ENCODE results near the gene NPHP4.

NPHP4 gene

GRCh38 chr1:5850503-5850902 lies 141.7 kb downstream of the NPHP4 start:
- no peaks in the 10 kb centered on the region for H3K4me1 ChIP-seq (ENCODE audit: insufficient read depth, low read length, severe bottlenecking)
- H3K27ac ChIP-seq (ENCODE audit: low read depth, low read length, poor library complexity, severe bottlenecking), result no peak overlapping the region
- H3K79me2 ChIP-seq (ENCODE audit: insufficient read depth, low read length), result no peaks in the 10 kb centered on the region
- TF ChIP-seq EZH2 (IDR thresholded peaks at IDR 0.05; ENCODE audit: borderline replicate concordance, low read length), result no peak
- TF ChIP-seq, protein P1, sequence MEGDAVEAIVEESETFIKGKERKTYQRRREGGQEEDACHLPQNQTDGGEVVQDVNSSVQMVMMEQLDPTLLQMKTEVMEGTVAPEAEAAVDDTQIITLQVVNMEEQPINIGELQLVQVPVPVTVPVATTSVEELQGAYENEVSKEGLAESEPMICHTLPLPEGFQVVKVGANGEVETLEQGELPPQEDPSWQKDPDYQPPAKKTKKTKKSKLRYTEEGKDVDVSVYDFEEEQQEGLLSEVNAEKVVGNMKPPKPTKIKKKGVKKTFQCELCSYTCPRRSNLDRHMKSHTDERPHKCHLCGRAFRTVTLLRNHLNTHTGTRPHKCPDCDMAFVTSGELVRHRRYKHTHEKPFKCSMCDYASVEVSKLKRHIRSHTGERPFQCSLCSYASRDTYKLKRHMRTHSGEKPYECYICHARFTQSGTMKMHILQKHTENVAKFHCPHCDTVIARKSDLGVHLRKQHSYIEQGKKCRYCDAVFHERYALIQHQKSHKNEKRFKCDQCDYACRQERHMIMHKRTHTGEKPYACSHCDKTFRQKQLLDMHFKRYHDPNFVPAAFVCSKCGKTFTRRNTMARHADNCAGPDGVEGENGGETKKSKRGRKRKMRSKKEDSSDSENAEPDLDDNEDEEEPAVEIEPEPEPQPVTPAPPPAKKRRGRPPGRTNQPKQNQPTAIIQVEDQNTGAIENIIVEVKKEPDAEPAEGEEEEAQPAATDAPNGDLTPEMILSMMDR (IDR thresholded peaks at IDR 0.05; ENCODE audit: low read length), result no peak
- H3K9me3 ChIP-seq (ENCODE audit: low read length), result no peaks in the 10 kb centered on the region
- no peak overlapping the region for H3K4me2 ChIP-seq (ENCODE audit: low read length)
- H3K9ac ChIP-seq (ENCODE audit: low read length), result no peak overlapping the region
- no peak overlapping the region for H3K4me3 ChIP-seq (ENCODE audit: low read depth, low read length, poor library complexity, severe bottlenecking)
- H3K27me3 ChIP-seq (ENCODE audit: insufficient read depth, low read length), result peaks cover 4% of the 10 kb centered on the region; the same call in 1 of the 2 replicates
- H3F3A ChIP-seq (ENCODE audit: insufficient read depth, low read length), result no peaks in the 10 kb centered on the region
- no peaks in the 10 kb centered on the region for H4K20me1 ChIP-seq (ENCODE audit: insufficient read depth, low read length)
- no peak overlapping the region for H2AFZ ChIP-seq (ENCODE audit: low read length)
- no peaks in the 10 kb centered on the region for H3K9me2 ChIP-seq (ENCODE audit: low read depth, low read length)
- H3K36me3 ChIP-seq (ENCODE audit: insufficient read depth, low read length), result no peaks in the 10 kb centered on the region; the same call in 1 of the 2 replicates

- Histone ChIP-seq H3F3A (ENCODE audit: insufficient read depth, low read length) (no peaks in the 10 kb centered on the region), H3K4me1 (ENCODE audit: insufficient read depth, low read length, severe bottlenecking) (no peaks in the 10 kb centered on the region), H3K4me2 (ENCODE audit: low read length) (no peak overlapping the region), H3K27me3 (ENCODE audit: insufficient read depth, low read length) (peaks cover 2% of the 10 kb centered on the region; the same call in 1 of the 2 replicates), H3K9me3 (ENCODE audit: low read length) (no peaks in the 10 kb centered on the region), H3K9me2 (ENCODE audit: low read depth, low read length) (no peaks in the 10 kb centered on the region), H3K27ac (ENCODE audit: low read depth, low read length, poor library complexity, severe bottlenecking) (no peak overlapping the region), H3K9ac (ENCODE audit: low read length) (no peak overlapping the region), H3K36me3 (ENCODE audit: insufficient read depth, low read length) (no peaks in the 10 kb centered on the region; the same call in 1 of the 2 replicates), H2AFZ (ENCODE audit: low read length) (no peak overlapping the region), H3K4me3 (ENCODE audit: low read depth, low read length, poor library complexity, severe bottlenecking) (no peak overlapping the region), H4K20me1 (ENCODE audit: insufficient read depth, low read length) (no peaks in the 10 kb centered on the region), H3K79me2 (ENCODE audit: insufficient read depth, low read length) (no peaks in the 10 kb centered on the region)
- no peak for TF ChIP-seq EZH2 (IDR thresholded peaks at IDR 0.05; ENCODE audit: borderline replicate concordance, low read length)
- TF ChIP-seq, protein P1 (IDR thresholded peaks at IDR 0.05; ENCODE audit: low read length), result no peak
Observed at GRCh38 chr1:5849550-5849949, 142.7 kb downstream of the NPHP4 start.

DNA sequence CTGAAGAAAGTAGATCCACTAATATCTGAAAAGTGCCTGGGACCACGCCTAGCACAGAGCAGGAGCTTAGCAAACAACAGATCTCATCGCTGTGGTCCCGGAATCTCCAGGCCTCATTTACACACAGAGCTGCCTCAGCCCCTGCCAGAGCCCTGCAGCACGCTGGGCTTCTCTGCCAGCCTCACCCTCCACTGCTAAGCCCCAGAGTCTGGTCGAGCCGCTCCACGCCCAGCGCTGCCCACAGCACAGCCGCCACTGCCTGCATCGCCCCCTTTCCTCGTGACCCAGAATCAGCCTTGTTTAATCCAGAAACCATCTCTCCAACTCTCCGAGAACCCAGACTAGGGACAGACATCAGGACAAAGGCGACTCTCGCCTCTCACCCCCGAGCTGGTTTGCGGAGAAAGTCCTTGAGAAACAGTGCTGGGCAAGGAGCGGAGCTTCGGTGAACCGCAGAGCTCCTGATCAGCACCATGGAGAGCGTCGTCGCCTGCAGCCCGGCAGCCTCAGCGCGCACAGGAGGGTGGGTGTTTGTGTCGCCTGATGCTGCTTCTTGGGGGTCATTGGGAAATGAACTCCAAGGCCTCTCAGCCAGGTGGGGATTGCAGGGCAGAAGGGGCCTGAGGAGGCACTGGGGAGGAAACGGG lies 145.1 kb downstream of the NPHP4 start:
- Histone ChIP-seq H3K27me3 (ENCODE audit: insufficient read depth, low read length) (no peaks in the 10 kb centered on the region), H3K27ac (ENCODE audit: low read depth, low read length, poor library complexity, severe bottlenecking) (no peak overlapping the region), H2AFZ (ENCODE audit: low read length) (no peak overlapping the region), H3K4me3 (ENCODE audit: low read depth, low read length, poor library complexity, severe bottlenecking) (no peak overlapping the region), H3K4me1 (ENCODE audit: insufficient read depth, low read length, severe bottlenecking) (no peaks in the 10 kb centered on the region), H3K36me3 (ENCODE audit: insufficient read depth, low read length) (no peaks in the 10 kb centered on the region), H3K9ac (ENCODE audit: low read length) (no peak overlapping the region), H3K9me2 (ENCODE audit: low read depth, low read length) (no peaks in the 10 kb centered on the region), H3K79me2 (ENCODE audit: insufficient read depth, low read length) (no peaks in the 10 kb centered on the region), H3F3A (ENCODE audit: insufficient read depth, low read length) (no peaks in the 10 kb centered on the region), H3K9me3 (ENCODE audit: low read length) (no peaks in the 10 kb centered on the region), H4K20me1 (ENCODE audit: insufficient read depth, low read length) (no peaks in the 10 kb centered on the region), H3K4me2 (ENCODE audit: low read length) (no peak overlapping the region)
- TF ChIP-seq EZH2 (IDR thresholded peaks at IDR 0.05; ENCODE audit: borderline replicate concordance, low read length), result no peak
- TF ChIP-seq, protein P1 (IDR thresholded peaks at IDR 0.05; ENCODE audit: low read length), result no peak

Measured in OCI-LY1 (cell line).